GM20000 (cell line): ENCODE results near the gene KCTD17.

Experiments
- DNase-seq: peaks from one replicate; pipeline ENCODE4 v3.0.0; 2012; ENCODE audit warnings: low spot score
- CTCF ChIP-seq: IDR thresholded peaks from 2 replicates; pipeline ENCODE4 v1.5.1; 2012; ENCODE audit warnings: mild to moderate bottlenecking, control low read depth; ENCODE audit errors: extremely low read depth, missing control alignments

KCTD17 gene

GRCh38 chr22:37052386-37053309, 1.1 kb downstream of the KCTD17 start:
- no peak for DNase-seq
- TF ChIP-seq CTCF, result no peak

GRCh38 chr22:37053310-37054055, 1.9 kb downstream of the KCTD17 start:
- TF ChIP-seq CTCF, result no peak
- no peak for DNase-seq

GRCh38 chr22:37054056-37054395, 2.5 kb downstream of the KCTD17 start:
- no peak for DNase-seq
- TF ChIP-seq CTCF, result no peak

GRCh38 chr22:37054600-37055365, 3.2 kb downstream of the KCTD17 start:
- no peak for TF ChIP-seq CTCF
- DNase-seq, result no peak

- DNase-seq, result no peak
- TF ChIP-seq CTCF, result no peak
Measured at GRCh38 chr22:37056246-37056645, 4.7 kb downstream of the KCTD17 start.

GRCh38 chr22:37057226-37057625, 5.7 kb downstream of the KCTD17 start:
- no peak for TF ChIP-seq CTCF
- no peak for DNase-seq
